Measurements from ENCODE around the gene AIG1.

DNA sequence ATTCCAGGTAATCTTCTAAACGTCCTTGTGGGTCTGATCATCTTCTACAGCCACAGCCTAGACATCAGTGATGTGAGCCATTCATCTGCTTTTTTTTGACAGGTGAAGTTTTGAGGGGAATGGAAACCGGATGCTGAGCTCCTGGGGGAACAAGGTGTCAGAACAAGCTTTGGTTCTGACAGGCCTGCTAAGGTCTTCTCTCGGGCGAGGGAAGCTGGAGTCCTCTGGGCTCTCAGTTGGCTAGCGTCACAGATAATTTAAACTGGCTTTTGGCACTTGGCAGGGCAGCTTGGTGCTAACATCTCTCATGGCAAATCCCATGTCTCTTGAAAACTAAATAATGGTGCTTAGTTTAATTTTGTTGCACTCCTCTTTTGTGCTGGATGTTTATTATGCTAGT lies 8.4 kb upstream of the AIG1 start:
- TF ChIP-seq POLR2A (IDR thresholded peaks at IDR 0.05) (no peak), CTCF (IDR thresholded peaks at IDR 0.05) (no peak)

All from adrenal gland (tissue), 5 donors.